Cortex of kidney (tissue), 1 donor: Measurements from ENCODE around the gene TLCD3A.
"Not testable (repeated sequence)": the region's sequence is repeated elsewhere in the genome, so short reads cannot be mapped to it uniquely, and the experiment has no call there.

Source experiments
- DNase-seq: peaks from one replicate; lab custom pipeline; 2025; lab: John Stamatoyannopoulos, UW

The TLCD3A gene

GRCh38 chr17:788551-788950 is 56.2 kb downstream of the TLCD3A start:
- DNase-seq = no peak

GRCh38 chr17:789160-789840 is 56.9 kb downstream of the TLCD3A start:
- DNase-seq = no peak

GRCh38 chr17:789931-790873 is 57.8 kb downstream of the TLCD3A start:
- not testable (repeated sequence) for DNase-seq

GRCh38 chr17:790874-791247 is 58.5 kb downstream of the TLCD3A start:
- not testable (repeated sequence) for DNase-seq

- DNase-seq = no peak
Measured at GRCh38 chr17:791829-792228, 59.4 kb downstream of the TLCD3A start.

- no peak for DNase-seq
Measured at GRCh38 chr17:792277-792676, 59.9 kb downstream of the TLCD3A start.
